GM13977 (cell line): ENCODE results near the gene ACTR3.

Experiments used
- DNase-seq: peaks from one replicate; pipeline ENCODE4 v3.0.0; 2012; ENCODE audit warnings: low spot score
- CTCF ChIP-seq: IDR thresholded peaks from 2 replicates; pipeline ENCODE4 v1.5.1; 2012; ENCODE audit warnings: mild to moderate bottlenecking, control low read depth; ENCODE audit not compliant: insufficient read depth; ENCODE audit errors: extremely low read depth, missing control alignments
- in situ Hi-C: fragments of 300-500 bp; cut with MboI; formaldehyde crosslinking; loops from one replicate; pipeline ENCODE4 v1.12.0; 2022; ENCODE audit warnings: low sequenced_read_pairs, low pct_unique_long_range_greater_than_20kb, mixed read lengths, inconsistent platforms; ENCODE audit not compliant: unreplicated experiment

Gene ACTR3

GRCh38 chr2:113892004-113892710 is 2.3 kb downstream of the ACTR3 start:
- TF ChIP-seq CTCF = no peak
- DNase-seq = no peak
- in situ Hi-C loops = no loop called here

- no peak for DNase-seq
- in situ Hi-C loops = no loop called here
- no peak for TF ChIP-seq CTCF
Observed at GRCh38 chr2:113894156-113894743, 4.4 kb downstream of the ACTR3 start.

- in situ Hi-C loops = no loop called here
- TF ChIP-seq CTCF = no peak
- no peak for DNase-seq
Observed at GRCh38 chr2:113895301-113895700, 5.4 kb downstream of the ACTR3 start.

- in situ Hi-C loops = no loop called here
- no peak for DNase-seq
- no peak for TF ChIP-seq CTCF
Observed at GRCh38 chr2:113895819-113896563, 6.1 kb downstream of the ACTR3 start.

- in situ Hi-C loops = no loop called here
Observed at GRCh38 chr2:113896791-113897190, 6.9 kb downstream of the ACTR3 start.

GRCh38 chr2:113898081-113898480 is 8.2 kb downstream of the ACTR3 start:
- in situ Hi-C loops = no loop called here
- TF ChIP-seq CTCF = no peak
- no peak for DNase-seq

More at GRCh38 chr2:113896791-113897190, 6.9 kb downstream of the ACTR3 start:
- no peak for TF ChIP-seq CTCF
- DNase-seq = no peak
